Measurements from ENCODE around the gene HSD3B2.

HSD3B2 gene

GRCh38 chr1:119467219-119467618 lies 52.3 kb downstream of the HSD3B2 start:
- DNase-seq, result no peak

GRCh38 chr1:119467857-119468668 lies 53.1 kb downstream of the HSD3B2 start:
- no peak for DNase-seq

GRCh38 chr1:119469741-119470140 lies 54.8 kb downstream of the HSD3B2 start:
- DNase-seq, result no peak

DNA sequence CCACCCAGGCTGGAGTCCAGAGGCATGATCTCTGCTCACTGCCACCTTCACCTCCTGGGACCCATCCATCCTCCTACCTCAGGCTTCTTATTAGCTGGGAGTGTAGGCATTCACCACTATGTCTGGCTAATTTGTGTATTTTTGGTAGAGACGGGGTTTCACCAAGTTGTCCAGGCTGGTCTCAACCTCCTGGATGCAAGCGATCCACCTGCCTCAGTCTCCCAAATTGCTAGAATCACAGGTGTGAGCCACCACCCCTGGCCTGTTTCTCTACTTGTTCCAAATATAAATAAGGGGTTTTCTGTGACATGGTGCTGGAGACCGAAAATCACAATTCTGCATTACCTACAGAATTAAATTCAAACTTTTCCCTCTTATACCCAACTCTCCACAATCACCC lies 55.4 kb downstream of the HSD3B2 start:
- no peak for DNase-seq

DNA sequence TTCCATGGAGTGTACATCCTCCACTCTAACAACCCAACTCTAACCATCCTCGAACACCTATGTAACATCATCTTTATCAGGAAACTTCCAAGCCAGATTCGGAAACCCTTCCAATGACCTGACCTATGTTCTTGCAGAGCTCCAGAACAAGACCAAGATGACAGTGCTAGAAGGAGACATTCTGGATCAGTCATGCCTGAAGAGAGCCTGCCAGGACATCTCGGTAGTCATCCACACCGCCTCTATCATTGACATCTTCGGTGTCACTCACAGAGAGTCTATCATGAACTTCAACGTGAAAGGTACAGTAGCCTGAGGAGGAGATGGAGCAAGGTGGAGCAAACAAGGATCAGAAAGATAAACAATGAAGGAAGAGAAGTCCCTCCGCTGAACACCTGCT lies 56.0 kb downstream of the HSD3B2 start:
- no peak for DNase-seq

DNA sequence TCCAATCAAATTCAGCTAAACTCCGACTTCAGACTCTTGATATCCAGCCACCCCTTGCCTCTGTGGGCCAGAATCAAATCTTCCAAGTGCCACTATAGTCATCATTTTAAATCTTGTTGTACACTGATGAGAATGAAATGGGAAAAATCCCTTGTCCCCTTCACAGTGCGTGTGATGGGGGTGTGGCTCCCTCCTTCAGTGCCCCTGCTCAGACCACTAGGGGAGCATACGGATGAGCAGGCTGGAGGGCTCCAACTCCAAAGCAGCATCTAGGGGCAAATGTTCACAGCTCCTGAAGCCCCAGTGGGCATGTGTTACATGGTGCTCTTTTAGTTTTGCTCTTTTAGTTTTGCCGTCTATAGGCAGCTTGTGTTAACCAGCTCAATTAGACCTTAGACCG lies 56.6 kb downstream of the HSD3B2 start:
- DNase-seq, result no peak

- DNase-seq, result no peak
These were observed 57.3 kb downstream of the HSD3B2 start for GRCh38 chr1:119472080-119472818.
